Naive thymus-derived CD4-positive, alpha-beta T cell (primary cell): Measurements from ENCODE around the gene ROBO4. TPM values are rescaled to one million over a fixed set of nuclear protein-coding genes. Genes with fewer than 3 reads are reported as not detected.

ENCODE experiments used
- ATAC-seq: fragments of 150-1000 bp; cut with Tn5 transposase; 2 replicates; pipeline ENCODE4 v1.10.0; 2021; ENCODE audit warnings: mild to moderate bottlenecking, moderate library complexity
- CTCF ChIA-PET: fragments of 350-600 bp; sonication (Branson Sonifier 250); formaldehyde crosslinking; loops from one replicate; lab custom pipeline; 2021; ENCODE audit warnings: antibody characterized with exemption; lab: Charles Lee
- POLR2A ChIA-PET: fragments of 350-600 bp; sonication (Branson Sonifier 250); formaldehyde crosslinking; loops from one replicate; lab custom pipeline; 2021; ENCODE audit warnings: antibody characterized with exemption, inconsistent platforms; lab: Charles Lee
- DNase-seq, 9 donors: peaks; one replicate each; pipeline versions ENCODE4 v3.0.0 to v3.0.0-alpha.2; 2020 to 2022; ENCODE audit warnings: mixed read lengths in 1 of 9
- H3K27ac ChIP-seq: one replicate; pipeline ENCODE4 v1.7.0; 2013; ENCODE audit warnings: mild to moderate bottlenecking, low read depth, low read length, moderate library complexity
- H3K27me3 ChIP-seq, 2 donors: one replicate each; pipeline ENCODE4 v1.7.0; 2013; ENCODE audit warnings: low read length in 2 of 2, mild to moderate bottlenecking in 2 of 2, moderate library complexity in 2 of 2; ENCODE audit not compliant: control insufficient read depth in 2 of 2, insufficient read depth in 2 of 2
- H3K36me3 ChIP-seq, 3 experiments: 1 replicate in 2 of 3; 2 replicates in 1 of 3; pipeline ENCODE4 v1.7.0; 2013; ENCODE audit warnings: low read length in 3 of 3, mild to moderate bottlenecking in 3 of 3, moderate library complexity in 1 of 3; ENCODE audit not compliant: insufficient read depth in 3 of 3, control insufficient read depth in 2 of 3
- H3K4me1 ChIP-seq, 2 donors: one replicate each; pipeline ENCODE4 v1.7.0; 2013; ENCODE audit warnings: low read length in 2 of 2, mild to moderate bottlenecking in 2 of 2, moderate library complexity in 1 of 2; ENCODE audit not compliant: control insufficient read depth in 2 of 2, insufficient read depth in 2 of 2
- H3K4me3 ChIP-seq: 2 replicates; pipeline ENCODE4 v1.7.0; 2013; ENCODE audit warnings: mild to moderate bottlenecking, low read length
- H3K9me3 ChIP-seq, 3 experiments: 1 replicate in 2 of 3; 2 replicates in 1 of 3; pipeline ENCODE4 v1.7.0; 2013; ENCODE audit warnings: low read length in 3 of 3; ENCODE audit not compliant: control insufficient read depth in 2 of 3
- H3K27ac Mint-ChIP-seq, 9 donors: one replicate each; pipeline ENCODE4 v1.8.0; 2020 to 2022; ENCODE audit warnings: mixed read lengths in 9 of 9, mild to moderate bottlenecking in 8 of 9, moderate library complexity in 5 of 9, inconsistent platforms in 2 of 9
- H3K27me3 Mint-ChIP-seq, 5 donors: one replicate each; pipeline ENCODE4 v1.8.0; 2021 to 2022; ENCODE audit warnings: mixed read lengths in 5 of 5, mild to moderate bottlenecking in 1 of 5
- H3K36me3 Mint-ChIP-seq, 5 donors: one replicate each; pipeline ENCODE4 v1.8.0; 2020 to 2022; ENCODE audit warnings: mixed read lengths in 5 of 5, mild to moderate bottlenecking in 3 of 5, inconsistent platforms in 1 of 5
- H3K4me1 Mint-ChIP-seq, 7 donors: one replicate each; pipeline ENCODE4 v1.8.0; 2020 to 2022; ENCODE audit warnings: mixed read lengths in 7 of 7, mild to moderate bottlenecking in 3 of 7, inconsistent platforms in 1 of 7
- H3K4me3 Mint-ChIP-seq, 10 donors: one replicate each; pipeline ENCODE4 v1.8.0; 2020 to 2022; ENCODE audit warnings: mild to moderate bottlenecking in 10 of 10, mixed read lengths in 10 of 10, moderate library complexity in 6 of 10, inconsistent platforms in 2 of 10
- H3K9me3 Mint-ChIP-seq, 11 donors: one replicate each; pipeline ENCODE4 v1.8.0; 2020 to 2022; ENCODE audit warnings: mixed read lengths in 11 of 11, mild to moderate bottlenecking in 4 of 11, inconsistent platforms in 1 of 11, moderate library complexity in 1 of 11
- intact Hi-C, 2 donors: fragments of 100-400 bp; cut with micrococcal nuclease; formaldehyde crosslinking; loops; one replicate each; pipeline ENCODE4 v1.15.1; 2023
- polyA plus RNA-seq, 2 donors: library from polyadenylated mRNA; unstranded; fragments of 300-500 nt; fragmentation: Illumina TruSeq; gene quantifications; one replicate each; pipeline ENCODE4 v1.2.3, GENCODE V29; 2021
- total RNA-seq, 6 experiments: library from RNA in 5 of 6; stranded (reverse) in 5 of 6; gene quantifications; 1 replicate in 5 of 6; 2 replicates in 1 of 6; pipeline ENCODE4 v1.2.3 and lab custom pipeline; 2021 to 2026

ROBO4 gene
- total RNA-seq (under 1 TPM in 2 of 5 experiments, not detected in 3; 0.19 to 0.29 TPM), polyA plus RNA-seq (under 1 TPM in 1 of 2 donors, not detected in 1; 0.04 TPM), total RNA-seq (lab: John Stamatoyannopoulos, UW) (not detected)

DNA sequence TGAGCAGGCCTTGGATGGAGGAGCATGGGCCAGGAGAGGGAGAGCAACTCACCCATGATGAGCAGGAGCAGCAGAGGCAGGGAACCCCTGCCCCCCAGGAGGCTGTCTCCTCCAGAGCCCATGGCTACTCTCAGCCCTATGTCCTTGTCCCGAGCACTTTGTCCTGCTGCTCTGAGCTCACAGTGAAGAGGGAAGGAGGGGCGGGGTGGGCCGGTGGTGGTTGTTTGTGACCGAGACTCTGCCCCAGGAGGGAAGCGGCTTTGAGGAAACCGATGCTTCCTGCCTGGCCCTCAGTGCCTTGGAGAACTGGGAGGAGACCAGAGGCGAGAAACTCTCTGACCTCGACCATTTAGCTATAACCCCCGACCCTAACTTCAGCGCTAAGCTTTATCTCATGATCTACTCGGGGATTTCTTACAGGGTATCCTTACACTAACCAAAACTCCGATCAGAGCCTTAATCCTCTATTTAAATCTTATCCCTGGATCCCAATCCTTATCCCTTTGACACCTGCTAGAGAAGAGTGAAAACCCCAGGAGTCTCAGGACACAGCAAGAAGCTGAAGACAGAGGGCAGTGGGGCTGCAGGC is at the start of gene ROBO4:
Gene ROBO4 (minus strand): TSS at position 192 of the 589 bp plus-strand sequence. CDS start 70 bp downstream, at position 122.
- Histone ChIP-seq H3K27me3 (no peaks in the 10 kb centered on the region), H3K9me3 (no peaks in the 10 kb centered on the region), H3K27ac (no peak within 1 kb of the TSS), H3K4me3 (no peak within 1 kb of the TSS), H3K36me3 (no peaks in the 10 kb centered on the region), H3K4me1 (no peaks in the 10 kb centered on the region)
- DNase-seq (no peak), ATAC-seq (no peak)
- Mint-ChIP-seq H3K27me3 (peaks cover 7 to 22% (median 19%) of the 10 kb centered on the region in 5 donors), H3K27ac (peak within 1 kb of the TSS in 1 of 9 donors; percentile 51), H3K4me3 (no peak within 1 kb of the TSS), H3K36me3 (peaks cover 0 to 3% (median 0%) of the 10 kb centered on the region in 5 donors), H3K4me1 (peaks cover 0 to 16% (median 6%) of the 10 kb centered on the region in 7 donors), H3K9me3 (no peaks in the 10 kb centered on the region)
- CTCF ChIA-PET, result no interaction called here
- POLR2A ChIA-PET, result interaction anchor here (1.0 kb wide), 1 partner anchor 29 kb away, joined by 3 read pairs; no protein-coding TSS in a partner anchor
- intact Hi-C loops, result no loop called here

GRCh38 chr11:124946735-124947141 is 49.1 kb upstream of the ROBO4 start:
- peaks cover 0 to 18% (median 4%) of the 10 kb centered on the region in 5 donors for H3K36me3 Mint-ChIP-seq
- CTCF ChIA-PET, result no interaction called here
- ATAC-seq (no peak), DNase-seq (no peak)
- H3K4me3 Mint-ChIP-seq, result no peak overlapping the region
- peak overlapping the region in 1 of 9 donors; percentile 55 for H3K27ac Mint-ChIP-seq
- Histone ChIP-seq H3K9me3 (no peaks in the 10 kb centered on the region), H3K27me3 (no peaks in the 10 kb centered on the region), H3K4me1 (peaks cover 27 to 45% of the 10 kb centered on the region in 2 donors), H3K27ac (no peak overlapping the region), H3K4me3 (no peak overlapping the region), H3K36me3 (no peaks in the 10 kb centered on the region)
- intact Hi-C loops, result no loop called here
- POLR2A ChIA-PET, result interaction anchor here (0.7 kb wide), 1 partner anchor 27 kb away, joined by 3 read pairs; no protein-coding TSS in a partner anchor
- no peaks in the 10 kb centered on the region for H3K27me3 Mint-ChIP-seq
- peaks cover 12 to 38% (median 28%) of the 10 kb centered on the region in 7 donors for H3K4me1 Mint-ChIP-seq
- peaks cover 0 to 12% (median 6%) of the 10 kb centered on the region in 11 donors for H3K9me3 Mint-ChIP-seq

- ATAC-seq (no peak), DNase-seq (no peak)
- peaks cover 0 to 18% (median 4%) of the 10 kb centered on the region in 5 donors for H3K36me3 Mint-ChIP-seq
- no peak overlapping the region for H3K4me3 Mint-ChIP-seq
- peaks cover 12 to 38% (median 30%) of the 10 kb centered on the region in 7 donors for H3K4me1 Mint-ChIP-seq
- H3K4me3 ChIP-seq, result no peak overlapping the region
- intact Hi-C loops, result no loop called here
- no peaks in the 10 kb centered on the region for H3K27me3 Mint-ChIP-seq
- ChIA-PET CTCF (no interaction called here), POLR2A (interaction anchor here (0.6 kb wide), 1 partner anchor 651 kb away, joined by 3 read pairs; no protein-coding TSS in a partner anchor)
- H3K9me3 ChIP-seq, result no peaks in the 10 kb centered on the region
- H3K27ac Mint-ChIP-seq, result no peak overlapping the region
- peaks cover 0 to 12% (median 6%) of the 10 kb centered on the region in 11 donors for H3K9me3 Mint-ChIP-seq
- H3K27me3 ChIP-seq, result no peaks in the 10 kb centered on the region
- no peaks in the 10 kb centered on the region for H3K36me3 ChIP-seq
- no peak overlapping the region for H3K27ac ChIP-seq
- H3K4me1 ChIP-seq, result peaks cover 18 to 36% of the 10 kb centered on the region in 2 donors
Observed at GRCh38 chr11:124945826-124946225, 48.2 kb upstream of the ROBO4 start.

DNA sequence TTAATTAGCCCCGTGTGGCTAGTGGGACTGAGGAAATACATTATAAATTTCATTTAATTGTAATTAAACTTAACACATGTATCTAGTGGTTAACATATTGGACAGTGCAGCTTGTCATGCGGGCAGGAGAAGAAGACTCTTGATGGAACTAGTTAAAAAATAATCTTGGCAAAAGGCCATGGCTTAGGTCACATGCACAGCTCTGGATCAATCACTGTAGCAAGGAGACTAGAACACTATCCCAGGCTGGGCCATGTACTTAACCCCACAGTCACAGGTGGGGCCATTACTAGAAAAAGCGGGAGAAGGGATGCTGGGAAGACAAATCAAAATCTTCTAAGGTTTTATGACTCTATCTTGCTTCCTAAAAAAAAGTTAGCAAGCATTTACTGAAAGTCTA is 46.9 kb upstream of the ROBO4 start:
- H3K27ac Mint-ChIP-seq, result peak overlapping the region in 2 of 9 donors; percentile 24 to 52
- Histone ChIP-seq H3K4me1 (peaks cover 6 to 24% of the 10 kb centered on the region in 2 donors), H3K4me3 (no peak overlapping the region), H3K36me3 (no peaks in the 10 kb centered on the region), H3K27me3 (no peaks in the 10 kb centered on the region), H3K9me3 (no peaks in the 10 kb centered on the region), H3K27ac (no peak overlapping the region)
- H3K4me3 Mint-ChIP-seq, result no peak overlapping the region
- POLR2A ChIA-PET, result interaction anchor here (1.1 to 2.5 kb wide), 3 partner anchors 9 to 74 kb away, joined by 3 to 15 read pairs (median 5); partner anchors contain the start of gene CCDC15
- H3K4me1 Mint-ChIP-seq, result peaks cover 4 to 38% (median 36%) of the 10 kb centered on the region in 7 donors
- ATAC-seq, result no peak
- H3K36me3 Mint-ChIP-seq, result peaks cover 0 to 16% (median 4%) of the 10 kb centered on the region in 5 donors
- no peak for DNase-seq
- H3K27me3 Mint-ChIP-seq, result no peaks in the 10 kb centered on the region
- peaks cover 0 to 12% (median 6%) of the 10 kb centered on the region in 11 donors for H3K9me3 Mint-ChIP-seq
- intact Hi-C loops, result no loop called here
- CTCF ChIA-PET, result interaction anchor here (0.7 kb wide), 1 partner anchor 10 kb away, joined by 4 read pairs; the partner anchor contains the start of gene CCDC15

GRCh38 chr11:124943741-124944140 is 46.1 kb upstream of the ROBO4 start:
- H3K27ac Mint-ChIP-seq, result peak overlapping the region in 8 of 9 donors; percentile 3 to 95 (median 64)
- H3K9me3 Mint-ChIP-seq, result peaks cover 0 to 11% (median 6%) of the 10 kb centered on the region in 11 donors
- intact Hi-C loops, result loop anchor here in 1 of 2 donors (1.0 kb wide), 1 partner anchor 11 kb away; the partner anchor contains the start of gene CCDC15
- H3K4me1 Mint-ChIP-seq, result peaks cover 4 to 36% (median 31%) of the 10 kb centered on the region in 7 donors
- POLR2A ChIA-PET, result interaction anchor here (0.7 to 2.5 kb wide), 6 partner anchors 9 to 238 kb away, joined by 3 to 15 read pairs (median 4); partner anchors contain the start of gene CCDC15
- Histone ChIP-seq H3K9me3 (no peaks in the 10 kb centered on the region), H3K36me3 (no peaks in the 10 kb centered on the region), H3K27ac (peak overlapping the region; percentile 35), H3K4me1 (peaks cover 6 to 20% of the 10 kb centered on the region in 2 donors), H3K4me3 (no peak overlapping the region), H3K27me3 (no peaks in the 10 kb centered on the region)
- DNase-seq (peak in 2 of 9 donors; percentile 13 to 23), ATAC-seq (no peak)
- H3K36me3 Mint-ChIP-seq, result peaks cover 0 to 12% (median 4%) of the 10 kb centered on the region in 5 donors
- CTCF ChIA-PET, result interaction anchor here (0.6 to 0.9 kb wide), 5 partner anchors 9 to 198 kb away, joined by 3 to 4 read pairs (median 3); partner anchors contain the start of gene CCDC15
- H3K4me3 Mint-ChIP-seq, result peak overlapping the region in 7 of 10 donors; percentile 4 to 59 (median 32)
- no peaks in the 10 kb centered on the region for H3K27me3 Mint-ChIP-seq

- no peak for DNase-seq
- Histone ChIP-seq H3K27ac (no peak overlapping the region), H3K9me3 (no peaks in the 10 kb centered on the region), H3K36me3 (no peaks in the 10 kb centered on the region), H3K4me1 (peaks cover 6 to 20% of the 10 kb centered on the region in 2 donors), H3K4me3 (no peak overlapping the region), H3K27me3 (no peaks in the 10 kb centered on the region)
- Mint-ChIP-seq H3K27ac (peak overlapping the region in 7 of 9 donors; percentile 3 to 95 (median 59)), H3K36me3 (peaks cover 0 to 6% (median 4%) of the 10 kb centered on the region in 5 donors), H3K27me3 (no peaks in the 10 kb centered on the region), H3K4me3 (peak overlapping the region in 3 of 10 donors; percentile 3 to 59 (median 40)), H3K9me3 (peaks cover 0 to 6% (median 2%) of the 10 kb centered on the region in 11 donors), H3K4me1 (peaks cover 4 to 36% (median 30%) of the 10 kb centered on the region in 7 donors)
- POLR2A ChIA-PET, result interaction anchor here (0.7 to 2.5 kb wide), 6 partner anchors 9 to 239 kb away, joined by 3 to 15 read pairs (median 4); partner anchors contain the start of gene CCDC15
- no peak for ATAC-seq
- intact Hi-C loops, result loop anchor here in 1 of 2 donors (1.0 kb wide), 1 partner anchor 11 kb away; the partner anchor contains the start of gene CCDC15
- CTCF ChIA-PET, result interaction anchor here (0.6 to 0.9 kb wide), 3 partner anchors 8 to 183 kb away, joined by 3 to 4 read pairs (median 3); no protein-coding TSS in a partner anchor
Observed at GRCh38 chr11:124943254-124943616, 45.6 kb upstream of the ROBO4 start.
